ENCODE results near the gene PCDHGA2. TPM values are rescaled to one million over a fixed set of nuclear protein-coding genes. Genes with fewer than 3 reads are reported as not detected.
"Not testable (repeated sequence)": the region's sequence is repeated elsewhere in the genome, so short reads cannot be mapped to it uniquely, and the experiment has no call there.

PCDHGA2 gene
- total RNA-seq, 1 donor from 2014 or later = 0.30 TPM

DNA sequence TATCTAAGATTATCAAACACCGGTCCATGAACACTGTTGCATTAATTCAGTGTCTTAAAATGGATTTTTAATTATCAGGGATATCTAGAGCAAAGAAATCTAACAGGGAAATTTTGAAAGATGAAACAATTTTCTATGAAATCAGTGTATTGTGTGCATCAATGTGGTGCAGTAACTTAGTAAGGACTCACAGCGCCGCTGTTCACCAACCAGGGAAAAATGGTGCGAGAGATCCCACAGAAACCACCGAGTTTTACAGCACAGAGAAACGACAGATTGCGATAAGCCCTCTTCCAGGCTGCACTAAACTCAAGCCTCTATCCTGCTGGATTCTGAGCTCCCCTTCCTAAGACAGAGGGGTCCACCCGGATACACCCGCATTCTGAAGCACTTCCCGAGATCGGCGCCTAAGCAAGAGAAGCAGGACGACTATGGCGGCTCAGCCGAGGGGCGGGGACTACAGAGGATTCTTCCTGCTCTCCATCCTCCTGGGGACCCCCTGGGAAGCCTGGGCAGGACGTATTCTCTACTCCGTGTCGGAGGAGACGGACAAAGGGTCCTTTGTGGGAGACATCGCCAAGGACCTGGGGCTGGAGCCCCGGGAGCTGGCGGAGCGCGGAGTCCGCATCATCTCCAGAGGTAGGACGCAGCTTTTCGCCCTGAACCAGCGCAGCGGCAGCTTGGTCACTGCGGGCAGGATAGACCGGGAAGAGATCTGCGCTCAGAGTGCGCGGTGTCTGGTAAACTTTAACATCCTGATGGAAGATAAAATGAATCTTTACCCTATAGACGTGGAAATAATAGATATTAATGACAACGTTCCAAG, 44.1 kb downstream of the PCDHGA2 start, which contains the start of gene PCDHGA7:
TSS of gene PCDHGA7 (plus strand) at position 274 of the 826 bp plus-strand sequence. CDS start at position 432, 158 bp downstream.
- Mint-ChIP-seq H3K27ac (ENCODE audit: unreplicated experiment) (no peak within 1 kb of the TSS), H3K4me3 (ENCODE audit: unreplicated experiment) (no peak within 1 kb of the TSS), H3K4me1 (ENCODE audit: low read depth) (no peaks in the 10 kb centered on the region), H3K9me3 (ENCODE audit: low read depth) (peaks cover 51% of the 10 kb centered on the region), H3K27me3 (ENCODE audit: low read depth) (no peaks in the 10 kb centered on the region), H3K36me3 (ENCODE audit: low read depth) (peaks cover 1% of the 10 kb centered on the region)
- TF ChIP-seq CTCF (IDR thresholded peaks at IDR 0.05) = no peak
- peak; percentile 85 for DNase-seq (ENCODE audit: low spot score)

DNA sequence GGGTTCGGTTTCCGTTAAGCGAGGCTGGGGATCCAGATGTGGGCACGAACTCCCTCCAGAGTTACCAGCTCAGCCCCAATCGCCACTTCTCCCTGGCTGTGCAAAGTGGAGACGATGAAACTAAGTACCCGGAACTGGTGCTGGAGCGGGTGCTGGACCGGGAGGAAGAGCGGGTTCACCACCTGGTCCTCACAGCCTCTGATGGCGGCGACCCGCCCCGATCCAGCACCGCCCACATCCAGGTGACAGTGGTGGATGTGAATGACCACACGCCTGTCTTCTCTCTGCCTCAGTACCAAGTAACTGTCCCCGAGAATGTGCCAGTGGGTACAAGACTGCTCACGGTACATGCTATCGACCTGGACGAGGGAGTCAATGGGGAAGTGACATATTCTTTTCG, 44.8 kb downstream of the PCDHGA2 start:
- no peak for TF ChIP-seq CTCF (IDR thresholded peaks at IDR 0.05)
- peaks cover 52% of the 10 kb centered on the region for H3K9me3 Mint-ChIP-seq (ENCODE audit: low read depth)
- H3K27me3 Mint-ChIP-seq (ENCODE audit: low read depth) = no peaks in the 10 kb centered on the region
- H3K27ac Mint-ChIP-seq (ENCODE audit: unreplicated experiment) = no peak overlapping the region
- H3K4me1 Mint-ChIP-seq (ENCODE audit: low read depth) = no peaks in the 10 kb centered on the region
- H3K4me3 Mint-ChIP-seq (ENCODE audit: unreplicated experiment) = no peak overlapping the region
- peak; percentile 77 for DNase-seq (ENCODE audit: low spot score)
- peaks cover 1% of the 10 kb centered on the region for H3K36me3 Mint-ChIP-seq (ENCODE audit: low read depth)

DNA sequence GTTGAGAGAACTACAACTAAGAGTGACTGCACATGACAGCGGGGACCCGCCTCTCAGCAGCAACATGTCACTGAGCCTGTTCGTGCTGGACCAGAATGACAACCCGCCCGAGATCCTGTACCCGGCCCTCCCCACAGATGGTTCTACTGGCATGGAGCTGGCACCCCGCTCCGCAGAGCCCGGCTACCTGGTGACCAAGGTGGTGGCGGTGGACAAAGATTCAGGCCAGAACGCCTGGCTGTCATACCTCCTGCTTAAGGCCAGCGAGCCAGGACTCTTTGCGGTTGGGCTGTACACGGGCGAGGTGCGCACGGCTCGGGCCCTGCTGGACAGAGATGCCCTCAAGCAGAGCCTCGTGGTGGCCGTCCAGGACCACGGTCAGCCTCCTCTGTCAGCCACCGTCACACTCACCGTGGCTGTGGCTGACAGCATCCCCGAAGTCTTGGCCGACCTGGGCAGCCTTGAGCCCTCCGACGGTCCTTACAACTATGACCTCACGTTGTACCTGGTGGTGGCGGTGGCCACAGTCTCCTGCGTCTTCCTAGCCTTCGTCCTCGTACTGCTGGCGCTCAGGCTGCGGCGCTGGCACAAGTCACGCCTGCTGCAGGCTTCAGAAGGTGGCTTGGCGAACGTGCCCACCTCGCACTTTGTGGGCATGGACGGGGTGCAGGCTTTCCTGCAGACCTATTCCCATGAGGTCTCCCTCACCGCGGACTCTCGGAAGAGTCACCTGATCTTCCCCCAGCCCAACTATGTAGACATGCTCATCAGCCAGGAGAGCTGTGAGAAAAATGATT, 46.1 kb downstream of the PCDHGA2 start:
- peak; percentile 88 for DNase-seq (ENCODE audit: low spot score)
- H3K9me3 Mint-ChIP-seq (ENCODE audit: low read depth) = peaks cover 45% of the 10 kb centered on the region
- no peak overlapping the region for H3K4me3 Mint-ChIP-seq (ENCODE audit: unreplicated experiment)
- no peaks in the 10 kb centered on the region for H3K27me3 Mint-ChIP-seq (ENCODE audit: low read depth)
- TF ChIP-seq CTCF (IDR thresholded peaks at IDR 0.05) = no peak
- peaks cover 4% of the 10 kb centered on the region for H3K36me3 Mint-ChIP-seq (ENCODE audit: low read depth)
- no peaks in the 10 kb centered on the region for H3K4me1 Mint-ChIP-seq (ENCODE audit: low read depth)
- H3K27ac Mint-ChIP-seq (ENCODE audit: unreplicated experiment) = no peak overlapping the region

- peaks cover 46% of the 10 kb centered on the region for H3K9me3 Mint-ChIP-seq (ENCODE audit: low read depth)
- H3K36me3 Mint-ChIP-seq (ENCODE audit: low read depth); H3K4me1 Mint-ChIP-seq (ENCODE audit: low read depth); H3K27me3 Mint-ChIP-seq (ENCODE audit: low read depth); DNase-seq (ENCODE audit: low spot score): not testable (repeated sequence)
- peak within 1 kb of the TSS; percentile 27 for H3K27ac Mint-ChIP-seq (ENCODE audit: unreplicated experiment)
- peak; percentile 66 for TF ChIP-seq CTCF (IDR thresholded peaks at IDR 0.05)
- H3K4me3 Mint-ChIP-seq (ENCODE audit: unreplicated experiment) = peak within 1 kb of the TSS; percentile 68
Measured at GRCh38 chr5:141387557-141388311, 49.2 kb downstream of the PCDHGA2 start, which contains the start of gene PCDHGB4. TSS of gene PCDHGB4 (plus strand) at chr5:141387698. CDS start at chr5:141387885, 187 bp downstream.

Data from chondrocyte (in vitro differentiated cells).